Psoas muscle (tissue), 8 donors: ENCODE measurements around the gene PDE4D. TPM values are rescaled to one million over a fixed set of nuclear protein-coding genes. Genes with fewer than 3 reads are reported as not detected.
"Not testable (repeated sequence)": the region's sequence is repeated elsewhere in the genome, so short reads cannot be mapped to it uniquely, and the experiment has no call there.

Source experiments
- ATAC-seq, 4 donors: fragments of 200-7000 bp; cut with Tn5 transposase; one replicate each; pipeline ENCODE4 v1.9.1; 2020; ENCODE audit warnings: moderate library complexity in 3 of 4, mild to moderate bottlenecking in 2 of 4
- DNase-seq, 2 donors: peaks; one replicate each; pipeline ENCODE4 v3.0.0-alpha.2; 2020
- H3K27ac ChIP-seq: fragments of 200-600 bp; one replicate; pipeline ENCODE4 v1.8.0; 2022
- H3K27me3 ChIP-seq, 3 donors: fragments of 200-600 bp in 1 of 3; one replicate each; pipeline versions ENCODE4 v1.6.1 to v1.8.0; 2013 to 2022; ENCODE audit warnings: low read length in 2 of 3, mild to moderate bottlenecking in 2 of 3, moderate library complexity in 1 of 3; ENCODE audit not compliant: insufficient read depth in 3 of 3
- H3K36me3 ChIP-seq, 2 donors: fragments of 200-600 bp in 1 of 2; one replicate each; pipeline versions ENCODE4 v1.6.1 to v1.8.0; 2013 to 2022; ENCODE audit warnings: low read depth in 1 of 2, mild to moderate bottlenecking in 1 of 2, moderate library complexity in 1 of 2; ENCODE audit not compliant: insufficient read depth in 1 of 2
- H3K4me1 ChIP-seq: fragments of 200-600 bp; one replicate; pipeline ENCODE4 v1.8.0; 2022
- H3K4me3 ChIP-seq: fragments of 200-600 bp; one replicate; pipeline ENCODE4 v1.8.0; 2022; ENCODE audit warnings: mild to moderate bottlenecking
- H3K9me3 ChIP-seq: fragments of 200-600 bp; one replicate; pipeline ENCODE4 v1.8.0; 2022
- CTCF ChIP-seq: fragments of 200-600 bp; IDR thresholded peaks from one replicate; pipeline ENCODE4 v1.8.0; 2022; ENCODE audit warnings: antibody characterized with exemption
- WGBS, 3 donors: extraction: QIAGEN DNeasy Blood & Tissue Kit; methylation state at CpG; one replicate each; pipeline versions ENCODE4 v1.1.6 to v1.1.7; 2013; 5-methylcytosine and 5-hydroxymethylcytosine counted together
- intact Hi-C, 2 donors: fragments of 100-400 bp; cut with DNase I; formaldehyde crosslinking; loops; one replicate each; pipeline versions ENCODE4 v1.11.0 to v1.14.2; 2022
- polyA plus RNA-seq, 3 donors: library from polyadenylated mRNA; stranded (reverse); fragments of 200-250 nt; gene quantifications; one replicate each; pipeline ENCODE4 v1.2.3, GENCODE V29; 2013
- total RNA-seq, 4 donors: library from RNA; stranded (reverse); fragmentation: NEBNext Ultra II Directional in 2 of 4; extraction: Animal tissue kit (Norgen Biotek cat#: 25700) in 2 of 4; gene quantifications; one replicate each; pipeline versions ENCODE4 v1.2.1 to v1.2.4, GENCODE V29; 2021 to 2023
- donor health status: healthy with polysubstance abuse.
- donor health status: DM: no; HTN: no; CAD: no; lungs with moderate emphysema.
- donor health status: Bipolar disorder and iron deficiency.
- donor health status: healthy.
- donor health status: DM: yes; HTN: yes; CAD: no.
- donor health status: DM: no; HTN: no; CAD: no.
- donor health status: DM: no; HTN: no; CAD: no.
- donor health status: DM: yes; HTN: yes; CAD: no.

Gene PDE4D
- total and polyA plus RNA-seq, 7 donors = 42.6 to 283 (median 88.7) TPM

- H3K9me3 ChIP-seq = no peaks in the 10 kb centered on the region
- TF ChIP-seq CTCF = no peak
- no peak overlapping the region for H3K4me3 ChIP-seq
- intact Hi-C loops = no loop called here
- DNase-seq (no peak), ATAC-seq (peak in 2 of 4 donors; percentile 53 to 54)
- H3K27ac ChIP-seq = peak overlapping the region; percentile 69
- H3K27me3 ChIP-seq = no peaks in the 10 kb centered on the region
- 94 to 100% (median 97%) methylated on average over 2 of the region's 2 CpGs for WGBS, 3 donors
- H3K36me3 ChIP-seq = no peaks in the 10 kb centered on the region
- peaks cover 30% of the 10 kb centered on the region for H3K4me1 ChIP-seq
These were observed 296.8 kb downstream of the PDE4D start for GRCh38 chr5:59596586-59597350.

GRCh38 chr5:59594118-59594517, 299.4 kb downstream of the PDE4D start:
- peak in 1 of 2 donors; percentile 36 for DNase-seq
- 85 to 89% (median 85%) methylated on average over 5 of the region's 5 CpGs for WGBS, 3 donors
- intact Hi-C loops = not testable (repeated sequence)

GRCh38 chr5:59593439-59594007, 300.0 kb downstream of the PDE4D start:
- no peak overlapping the region for H3K4me3 ChIP-seq
- H3K36me3 ChIP-seq = no peaks in the 10 kb centered on the region
- no peaks in the 10 kb centered on the region for H3K27me3 ChIP-seq
- no peak for TF ChIP-seq CTCF
- H3K9me3 ChIP-seq = no peaks in the 10 kb centered on the region
- intact Hi-C loops = no loop called here
- ATAC-seq (no peak), DNase-seq (no peak)
- peaks cover 47% of the 10 kb centered on the region for H3K4me1 ChIP-seq
- H3K27ac ChIP-seq = peak overlapping the region; percentile 84
- 63 to 94% (median 86%) methylated on average over 2 of the region's 2 CpGs for WGBS, 3 donors

More at GRCh38 chr5:59594118-59594517, 299.4 kb downstream of the PDE4D start:
- not testable (repeated sequence) for H3K4me3 ChIP-seq, H3K27me3 ChIP-seq, H3K9me3 ChIP-seq, H3K36me3 ChIP-seq, ATAC-seq
- Histone ChIP-seq H3K4me1 (peaks cover 46% of the 10 kb centered on the region), H3K27ac (peak overlapping the region; percentile 84)

GRCh38 chr5:59592101-59592500, 301.4 kb downstream of the PDE4D start:
- intact Hi-C loops = no loop called here

More at GRCh38 chr5:59592101-59592500, 301.4 kb downstream of the PDE4D start:
- no peaks in the 10 kb centered on the region for H3K36me3 ChIP-seq
- no peak for TF ChIP-seq CTCF
- H3K27me3 ChIP-seq = no peaks in the 10 kb centered on the region
- ATAC-seq (peak; percentile 46 to 68 (median 56)), DNase-seq (no peak)
- peak overlapping the region; percentile 77 for H3K4me3 ChIP-seq
- no peaks in the 10 kb centered on the region for H3K9me3 ChIP-seq
- peak overlapping the region; percentile 84 for H3K27ac ChIP-seq
- peaks cover 37% of the 10 kb centered on the region for H3K4me1 ChIP-seq
- 16 to 28% (median 22%) methylated on average over 3 of the region's 3 CpGs for WGBS, 3 donors
